Mammary epithelial cell (primary cell): Measurements from ENCODE around the gene UGT8.

Source experiments
- CTCF ChIP-seq, 2 donors: IDR thresholded peaks in 1 of 2; conservative IDR thresholded peaks in 1 of 2; 2 replicates each; pipeline ENCODE4 v1.5.1; 2011 to 2012; ENCODE audit warnings: inconsistent platforms in 2 of 2, low read length in 2 of 2, mild to moderate bottlenecking in 2 of 2, control low read depth in 1 of 2, low read depth in 1 of 2; ENCODE audit not compliant: insufficient read depth in 1 of 2; ENCODE audit errors: extremely low read depth in 1 of 2
- EZH2 ChIP-seq: IDR thresholded peaks from 2 replicates; pipeline ENCODE4 v1.6.1; 2012; ENCODE audit warnings: low read length, inconsistent platforms, borderline replicate concordance

GRCh38 chr4:114549638-114550037 lies 49.0 kb upstream of the UGT8 start:
- TF ChIP-seq CTCF (conservative IDR thresholded peaks at IDR 0.05 in 1 of 2, IDR thresholded peaks at IDR 0.05 in 1 of 2; ENCODE audit: extremely low read depth in 1 of 2, insufficient read depth in 1 of 2, low read depth in 1 of 2, low read length in 2 of 2) (no peak), EZH2 (no peak)
